Left cardiac atrium (tissue), 4 donors: ENCODE measurements around the gene DGCR8. TPM values are rescaled to one million over a fixed set of nuclear protein-coding genes. Genes with fewer than 3 reads are reported as not detected.

Experiments used
- ATAC-seq, 2 donors: fragments of 200-7000 bp; cut with Tn5 transposase; one replicate each; pipeline ENCODE4 v1.9.1; 2020; ENCODE audit warnings: mild to moderate bottlenecking in 2 of 2, moderate library complexity in 2 of 2
- DNase-seq: peaks from one replicate; pipeline ENCODE4 v3.0.0-alpha.2; 2020
- intact Hi-C, 2 donors: fragments of 100-400 bp; cut with DNase I; formaldehyde crosslinking; loops; one replicate each; pipeline versions ENCODE4 v1.14.1 to v1.15.1; 2022 to 2023
- long read RNA-seq: library from polyadenylated mRNA; unstranded; transcript quantifications from one replicate; pipeline ENCODE4 v2.0.0, GENCODE V29; 2021
- total RNA-seq, 2 donors: library from RNA; stranded (reverse); fragmentation: NEBNext Ultra II Directional; extraction: Animal tissue kit (Norgen Biotek cat#: 25700); gene quantifications; one replicate each; pipeline ENCODE4 v1.2.1, GENCODE V29; 2021
- donor health status: DM: no; HTN: yes; CAD: no.
- donor health status: DM: no; HTN: yes; CAD: no; lungs with severe emphysema.
- donor health status: DM: yes; HTN: yes; CAD: no.
- donor health status: Dilated cardiomyopathy.

DGCR8 gene
- total RNA-seq = 10 to 100 TPM; 13.3 to 19.9 TPM
- long read RNA-seq, full-length matches to known transcripts = 6 of 11 reads
- long read RNA-seq, partial matches to known transcripts = 4 of 11 reads
- long read RNA-seq, other reads (novel, unspliced or antisense) = 1 of 11 reads

DNA sequence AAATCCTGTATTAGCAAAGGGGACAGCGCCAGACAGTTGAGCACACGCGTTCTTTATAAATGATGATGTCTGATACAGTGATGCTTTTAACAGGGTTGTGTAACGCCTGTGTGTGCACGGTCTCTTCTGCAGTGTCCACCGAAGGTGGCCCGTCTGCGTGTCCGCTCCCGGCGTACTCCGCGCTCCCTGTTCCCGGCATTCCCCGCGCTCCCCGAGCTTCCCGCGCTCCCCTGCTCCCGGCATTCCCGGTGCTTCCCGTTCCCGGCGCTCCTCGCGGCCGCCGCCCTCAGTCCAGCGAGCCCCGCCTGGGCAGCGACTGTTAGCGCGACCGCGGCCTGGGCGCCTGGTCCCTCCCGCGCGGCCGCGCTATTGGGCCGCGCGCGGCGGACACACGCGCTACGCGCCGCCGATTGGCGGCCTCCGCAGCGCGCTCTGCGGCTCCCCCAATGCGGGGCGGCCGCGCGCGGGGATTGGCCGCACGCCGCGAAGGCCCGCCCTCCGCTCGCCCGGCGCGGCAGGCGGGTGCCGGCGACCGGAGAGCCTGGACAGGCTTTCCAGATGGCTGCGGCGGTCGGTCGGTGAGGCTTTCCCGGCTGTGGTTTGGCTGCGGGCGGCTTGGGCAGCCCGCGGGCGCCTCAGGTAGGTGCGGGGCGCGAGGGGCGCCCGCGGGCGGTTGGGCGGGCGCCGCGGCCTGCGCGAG is at the start of gene DGCR8:
Gene DGCR8, plus strand, starts transcription at position 497 of the 700 bp plus-strand sequence. CDS start 5,723 bp downstream, outside the sequence.
- ATAC-seq (peak; percentile 97), DNase-seq (peak; percentile 94)
- intact Hi-C loops = no loop called here

GRCh38 chr22:20031732-20032406 is 48.2 kb upstream of the DGCR8 start:
- ATAC-seq = no peak
- intact Hi-C loops = loop anchor here in 1 of 2 donors (10.0 kb wide), 1 partner anchor 83 kb away; the partner anchor contains the start of genes RANBP1 and TRMT2A

GRCh38 chr22:20032407-20032991 is 47.5 kb upstream of the DGCR8 start:
- DNase-seq (no peak), ATAC-seq (peak in 1 of 2 donors; percentile 7)
- intact Hi-C loops = loop anchor here in 1 of 2 donors (10.0 kb wide), 1 partner anchor 82 kb away; the partner anchor contains the start of genes RANBP1 and TRMT2A

More at GRCh38 chr22:20031732-20032406, 48.2 kb upstream of the DGCR8 start:
- DNase-seq = no peak

DNA sequence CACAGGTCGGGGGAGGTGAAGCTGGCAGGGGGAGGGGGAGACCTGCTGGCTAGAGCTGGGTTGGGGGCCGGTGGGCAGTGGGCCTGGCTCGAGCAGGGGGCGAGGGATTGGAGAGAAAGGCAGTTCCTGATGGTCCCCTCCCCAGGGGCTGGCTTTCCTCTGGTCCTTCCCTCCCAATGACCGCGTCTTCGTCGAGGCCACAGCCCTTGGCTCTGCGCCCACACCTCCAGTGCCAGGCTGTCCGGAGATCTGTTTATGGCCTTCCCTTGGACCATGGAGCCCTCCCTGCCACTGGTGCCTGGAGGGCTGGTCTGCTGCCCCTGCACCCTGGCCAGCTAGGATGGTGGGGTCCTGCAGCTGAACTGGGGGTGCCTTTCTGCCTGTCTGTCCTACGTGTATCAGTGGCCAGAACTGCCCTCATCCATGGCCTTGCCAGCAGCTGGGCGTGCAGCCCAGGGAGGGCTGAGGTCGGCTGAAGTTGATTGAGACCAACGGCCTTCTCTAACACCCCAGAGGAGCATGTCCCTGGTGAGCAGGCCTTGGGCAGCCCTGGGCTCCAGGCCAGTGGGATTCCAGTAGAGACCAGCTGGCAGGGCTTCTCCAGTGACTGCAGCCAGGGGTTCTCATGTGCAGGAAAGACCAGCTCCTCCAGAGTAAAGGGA is 46.9 kb upstream of the DGCR8 start:
- peak; percentile 62 to 84 for ATAC-seq
- peak; percentile 46 for DNase-seq
- intact Hi-C loops = loop anchor here in 1 of 2 donors (10.0 kb wide), 1 partner anchor 82 kb away; the partner anchor contains the start of genes RANBP1 and TRMT2A

GRCh38 chr22:20034143-20034542 is 45.9 kb upstream of the DGCR8 start:
- ATAC-seq = no peak
- intact Hi-C loops = loop anchor here in 1 of 2 donors (10.0 kb wide), 1 partner anchor 81 kb away; the partner anchor contains the start of genes RANBP1 and TRMT2A
- no peak for DNase-seq

- DNase-seq (no peak), ATAC-seq (no peak)
- intact Hi-C loops = loop anchor here in 1 of 2 donors (10.0 kb wide), 1 partner anchor 79 kb away; the partner anchor contains the start of genes RANBP1 and TRMT2A
Measured at GRCh38 chr22:20035375-20036083, 44.5 kb upstream of the DGCR8 start.

- ATAC-seq = no peak
- no peak for DNase-seq
- intact Hi-C loops = loop anchor here in 1 of 2 donors (10.0 kb wide), 1 partner anchor 79 kb away; the partner anchor contains the start of genes RANBP1 and TRMT2A
Measured at GRCh38 chr22:20036084-20036482, 44.0 kb upstream of the DGCR8 start.

GRCh38 chr22:20036535-20037392 is 43.3 kb upstream of the DGCR8 start:
- no peak for DNase-seq
- ATAC-seq = no peak
- intact Hi-C loops = loop anchor here in 1 of 2 donors (10.0 kb wide), 1 partner anchor 78 kb away; the partner anchor contains the start of genes RANBP1 and TRMT2A

GRCh38 chr22:20037419-20037818 is 42.6 kb upstream of the DGCR8 start:
- intact Hi-C loops = loop anchor here in 1 of 2 donors (10.0 kb wide), 1 partner anchor 77 kb away; the partner anchor contains the start of genes RANBP1 and TRMT2A
- DNase-seq = no peak
- no peak for ATAC-seq

DNA sequence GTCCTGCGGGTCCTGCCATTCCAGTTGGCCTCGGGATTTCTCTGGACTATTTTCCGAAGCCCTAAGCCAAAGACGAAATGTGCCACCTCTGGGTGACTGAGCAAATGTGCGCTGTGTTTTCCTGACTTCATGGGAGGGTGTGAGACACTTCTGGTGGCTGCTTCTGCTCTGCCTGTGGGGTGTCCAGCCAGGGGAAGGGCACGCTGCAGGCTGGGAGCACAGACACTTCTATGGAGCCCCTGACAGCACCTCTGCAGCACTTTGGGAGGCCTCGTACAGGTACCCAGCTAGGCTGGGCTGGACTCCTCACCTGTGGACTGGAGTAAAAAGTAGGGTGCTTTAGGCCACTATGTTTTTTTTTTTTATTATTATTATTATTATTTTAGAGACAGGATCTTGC is 41.5 kb upstream of the DGCR8 start:
- intact Hi-C loops = loop anchor here in 1 of 2 donors (10.0 kb wide), 1 partner anchor 76 kb away; the partner anchor contains the start of genes RANBP1 and TRMT2A
- no peak for ATAC-seq
- DNase-seq = no peak

- intact Hi-C loops = loop anchor here in 1 of 2 donors (10.0 kb wide), 1 partner anchor 75 kb away; the partner anchor contains the start of genes RANBP1 and TRMT2A
- no peak for DNase-seq
- ATAC-seq = no peak
Measured at GRCh38 chr22:20039683-20040325, 40.2 kb upstream of the DGCR8 start.

DNA sequence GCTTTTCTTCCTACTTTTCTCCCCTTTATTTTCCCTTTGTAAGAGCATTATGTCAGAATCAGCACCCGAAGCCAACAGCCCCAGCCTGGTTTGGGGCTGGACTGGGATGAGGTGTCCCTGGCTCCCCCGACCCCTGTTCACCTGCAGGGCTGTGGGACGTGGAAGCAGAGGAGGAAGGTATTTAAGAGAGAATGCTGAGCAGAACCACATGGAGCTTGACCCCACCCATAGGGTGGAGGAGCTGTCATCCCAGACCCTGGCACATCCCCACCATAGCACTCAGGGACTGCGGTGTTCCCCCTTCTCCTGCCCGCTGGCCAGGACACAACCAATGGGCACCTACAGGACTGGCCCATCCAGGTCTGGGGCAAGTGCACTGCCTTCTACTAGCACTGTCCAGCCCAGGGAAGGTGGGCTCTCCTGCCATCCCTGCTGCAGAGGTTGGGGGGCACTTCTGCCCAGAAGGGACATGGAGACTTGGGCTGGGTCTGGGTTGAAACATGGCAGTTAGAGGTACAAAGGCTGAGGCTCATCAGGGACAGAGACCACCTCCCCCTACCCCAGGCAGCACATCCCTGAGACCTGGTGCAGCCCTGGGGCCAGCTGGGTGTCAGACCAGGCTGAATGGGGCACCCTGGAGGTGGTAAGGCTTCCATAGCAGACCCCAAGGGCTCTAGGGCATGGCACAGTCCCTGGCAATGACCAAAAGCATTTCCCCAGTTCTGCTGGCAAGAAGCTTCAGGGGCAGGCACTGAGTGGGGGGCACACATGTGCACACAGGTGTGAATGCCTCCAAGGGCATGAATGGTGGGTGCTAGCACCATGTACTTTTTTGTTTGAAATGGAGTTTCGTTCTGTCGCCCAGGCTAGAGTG is 39.5 kb upstream of the DGCR8 start:
- intact Hi-C loops = no loop called here
- DNase-seq (no peak), ATAC-seq (no peak)

DNA sequence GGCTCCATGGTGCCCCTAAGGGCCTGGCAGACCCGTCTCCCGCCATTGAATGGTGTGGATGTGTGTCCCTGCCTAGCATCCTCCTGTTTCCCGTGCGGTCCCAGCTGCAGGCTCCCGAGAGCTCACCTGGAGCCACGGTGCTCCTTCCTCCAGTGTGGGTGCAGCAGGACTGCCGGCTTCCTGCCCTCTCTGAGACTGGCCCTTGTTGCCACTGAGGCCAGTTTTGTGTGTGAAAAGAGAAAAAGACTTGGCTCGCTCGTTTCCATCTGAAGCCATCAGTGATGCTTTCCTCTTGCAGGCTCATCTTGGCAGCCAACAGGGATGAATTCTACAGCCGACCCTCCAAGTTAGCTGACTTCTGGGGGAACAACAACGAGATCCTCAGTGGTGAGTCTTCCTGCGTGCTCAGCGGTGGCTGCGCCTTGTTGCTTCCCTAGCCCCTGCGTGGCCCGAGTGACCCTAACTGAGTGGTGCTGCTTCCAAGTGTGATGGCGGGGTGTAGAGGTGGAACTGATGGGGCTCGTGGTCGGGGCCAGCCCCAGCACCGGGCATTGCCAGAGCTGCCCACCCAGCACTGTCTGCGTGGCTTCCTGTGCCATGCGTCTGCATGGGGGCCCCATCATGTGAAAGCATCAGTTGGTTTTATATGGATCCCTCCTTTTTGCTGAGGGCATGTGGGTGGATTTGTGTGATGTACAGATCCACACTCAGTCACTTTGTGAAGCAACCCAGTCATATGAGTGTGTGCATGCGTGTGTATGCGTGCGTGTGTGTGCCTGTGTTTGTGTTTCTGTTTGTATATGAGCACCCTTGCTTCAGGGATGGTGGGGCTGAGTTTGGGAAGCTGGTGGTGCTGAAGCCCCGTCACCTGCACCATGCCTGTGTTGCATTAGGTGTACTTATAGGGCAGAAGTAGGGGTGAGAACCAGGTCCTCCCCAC is 36.7 kb upstream of the DGCR8 start:
- no peak for ATAC-seq
- intact Hi-C loops = no loop called here
- DNase-seq = no peak

GRCh38 chr22:20043997-20044342 is 36.1 kb upstream of the DGCR8 start:
- no peak for DNase-seq
- intact Hi-C loops = no loop called here
- ATAC-seq = no peak
